ENCODE data around the gene MYO3B.

DNA sequence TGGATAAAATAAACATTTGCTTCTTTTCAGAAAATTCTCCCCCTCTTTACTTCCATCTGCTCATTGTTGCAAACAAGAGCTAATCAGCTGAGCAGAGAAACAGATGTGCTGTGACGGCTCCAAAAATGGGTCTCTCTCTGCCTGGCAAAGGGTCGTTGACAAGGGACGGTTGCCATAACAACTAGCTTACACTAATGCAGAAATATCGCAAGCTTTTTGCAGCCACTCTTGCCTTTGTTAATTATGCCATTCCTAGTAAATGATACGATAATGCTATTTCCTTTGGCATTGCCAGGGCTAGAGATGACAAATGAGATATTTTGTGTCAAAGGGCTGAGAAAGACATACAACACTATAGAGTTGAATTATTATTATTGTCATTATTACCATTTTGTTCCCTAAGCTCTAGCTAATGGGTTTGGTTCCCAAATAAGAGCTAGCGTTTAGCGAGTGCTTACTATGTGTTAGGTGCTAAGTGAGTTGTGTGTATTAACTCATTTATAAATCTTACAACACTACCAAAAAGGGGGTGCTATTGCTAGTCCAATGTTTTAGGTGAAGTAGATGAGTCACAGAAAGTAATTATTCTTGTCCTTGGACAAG lies 46.8 kb downstream of the MYO3B start:
- TF ChIP-seq EP300 (IDR thresholded peaks at IDR 0.05; ENCODE audit: borderline replicate concordance) (no peak), CEBPB (IDR thresholded peaks at IDR 0.05) (no peak), EGR1 (IDR thresholded peaks at IDR 0.05) (no peak), USF1 (IDR thresholded peaks at IDR 0.05) (no peak), MAX (IDR thresholded peaks at IDR 0.05) (no peak), NFIC (IDR thresholded peaks at IDR 0.05) (no peak), TAF1 (IDR thresholded peaks at IDR 0.05; ENCODE audit: low read depth) (no peak), CREB1 (IDR thresholded peaks at IDR 0.05; ENCODE audit: low read depth) (no peak), TEAD4 (IDR thresholded peaks at IDR 0.05) (no peak), RAD21 (IDR thresholded peaks at IDR 0.05; ENCODE audit: low read depth) (no peak), FOXM1 (IDR thresholded peaks at IDR 0.05; ENCODE audit: borderline replicate concordance, low read depth) (no peak), YY1 (IDR thresholded peaks at IDR 0.05; ENCODE audit: low read depth) (no peak)
- TF ChIP-seq, protein P1, sequence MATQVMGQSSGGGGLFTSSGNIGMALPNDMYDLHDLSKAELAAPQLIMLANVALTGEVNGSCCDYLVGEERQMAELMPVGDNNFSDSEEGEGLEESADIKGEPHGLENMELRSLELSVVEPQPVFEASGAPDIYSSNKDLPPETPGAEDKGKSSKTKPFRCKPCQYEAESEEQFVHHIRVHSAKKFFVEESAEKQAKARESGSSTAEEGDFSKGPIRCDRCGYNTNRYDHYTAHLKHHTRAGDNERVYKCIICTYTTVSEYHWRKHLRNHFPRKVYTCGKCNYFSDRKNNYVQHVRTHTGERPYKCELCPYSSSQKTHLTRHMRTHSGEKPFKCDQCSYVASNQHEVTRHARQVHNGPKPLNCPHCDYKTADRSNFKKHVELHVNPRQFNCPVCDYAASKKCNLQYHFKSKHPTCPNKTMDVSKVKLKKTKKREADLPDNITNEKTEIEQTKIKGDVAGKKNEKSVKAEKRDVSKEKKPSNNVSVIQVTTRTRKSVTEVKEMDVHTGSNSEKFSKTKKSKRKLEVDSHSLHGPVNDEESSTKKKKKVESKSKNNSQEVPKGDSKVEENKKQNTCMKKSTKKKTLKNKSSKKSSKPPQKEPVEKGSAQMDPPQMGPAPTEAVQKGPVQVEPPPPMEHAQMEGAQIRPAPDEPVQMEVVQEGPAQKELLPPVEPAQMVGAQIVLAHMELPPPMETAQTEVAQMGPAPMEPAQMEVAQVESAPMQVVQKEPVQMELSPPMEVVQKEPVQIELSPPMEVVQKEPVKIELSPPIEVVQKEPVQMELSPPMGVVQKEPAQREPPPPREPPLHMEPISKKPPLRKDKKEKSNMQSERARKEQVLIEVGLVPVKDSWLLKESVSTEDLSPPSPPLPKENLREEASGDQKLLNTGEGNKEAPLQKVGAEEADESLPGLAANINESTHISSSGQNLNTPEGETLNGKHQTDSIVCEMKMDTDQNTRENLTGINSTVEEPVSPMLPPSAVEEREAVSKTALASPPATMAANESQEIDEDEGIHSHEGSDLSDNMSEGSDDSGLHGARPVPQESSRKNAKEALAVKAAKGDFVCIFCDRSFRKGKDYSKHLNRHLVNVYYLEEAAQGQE (IDR thresholded peaks at IDR 0.05; ENCODE audit: low read depth), result no peak
